H1 (cell line): ENCODE measurements around the gene SIX5. TPM values are rescaled to one million over a fixed set of nuclear protein-coding genes. Genes with fewer than 3 reads are reported as not detected.
A peak's percentile ranks its signal among the peaks of the same experiment; 100 is the strongest.

Experiments
- SIRT6 ChIP-seq: IDR thresholded peaks from one replicate; pipeline ENCODE4 v1.7.1; 2012; ENCODE audit warnings: low read length, inconsistent platforms
- YY1 ChIP-seq: IDR thresholded peaks from 2 replicates; pipeline ENCODE4 v1.6.1; 2011; ENCODE audit warnings: low read depth, mild to moderate bottlenecking, low read length
- polyA plus RNA-seq, 7 experiments: library from polyadenylated mRNA; depleted of rRNA in 3 of 7; stranded (reverse) in 5 of 7; unstranded in 2 of 7; fragments of >200 nt in 5 of 7; fragments of 200-250 nt in 2 of 7; gene quantifications; 1 replicate in 5 of 7; 2 replicates in 1 of 7; 4 replicates in 1 of 7; pipeline versions ENCODE4 v1.2.1 to v1.2.3, GENCODE V29; 2011 to 2013; ENCODE audit warnings: missing spikeins in 2 of 7, mixed read lengths in 2 of 7
- total RNA-seq: library from RNA; stranded (reverse); fragmentation: NEBNext Ultra II Directional; extraction: Animal tissue kit (Norgen Biotek cat#: 25700); gene quantifications from 2 replicates; pipeline ENCODE4 v1.2.1, GENCODE V29; 2021

The SIX5 gene
- total and polyA plus RNA-seq, 2 of the 8 experiments (the other 6 are each of a cell fraction or from before 2014, with no cell fraction given), result 20.9 to 24.2 TPM

- TF ChIP-seq YY1, result peak; percentile 24; the same call in 1 of the 2 replicates
- TF ChIP-seq SIRT6, result no peak
- TF ChIP-seq, all 59 proteins: peak for 5
Observed at GRCh38 chr19:45774765-45775164, 5.7 kb upstream of the SIX5 start (continued).
